BJ (cell line): Measurements from ENCODE around the gene SPATA24. TPM values are rescaled to one million over a fixed set of nuclear protein-coding genes. Genes with fewer than 3 reads are reported as not detected.
"Not testable (repeated sequence)": the region's sequence is repeated elsewhere in the genome, so short reads cannot be mapped to it uniquely, and the experiment has no call there.

Source experiments
- CTCF ChIA-PET: fragments of 350-600 bp; formaldehyde crosslinking; extraction: SDS; loops from one replicate; lab custom pipeline; 2021; ENCODE audit warnings: antibody characterized with exemption, inconsistent platforms; lab: Yijun Ruan, JAX
- POLR2A ChIA-PET: fragments of 300-600 bp; sonication (Branson Sonifier 250); formaldehyde crosslinking; extraction: SDS; loops from one replicate; lab custom pipeline; 2021; ENCODE audit warnings: antibody characterized with exemption; lab: Charles Lee
- DNase-seq: peaks from one replicate; pipeline ENCODE4 v3.0.0-alpha.2; 2011; ENCODE audit warnings: low read depth
- H3K27me3 ChIP-seq: 2 replicates; pipeline ENCODE4 v1.6.0; 2011; ENCODE audit warnings: low read length; ENCODE audit not compliant: control insufficient read depth, insufficient read depth
- H3K36me3 ChIP-seq: 2 replicates; pipeline ENCODE4 v1.5.1; 2011; ENCODE audit warnings: low read length; ENCODE audit not compliant: control insufficient read depth, insufficient read depth
- H3K4me3 ChIP-seq: 2 replicates; pipeline ENCODE4 v1.5.1; 2011; ENCODE audit warnings: low read depth, mild to moderate bottlenecking, control low read depth, low read length
- CTCF ChIP-seq: IDR thresholded peaks from 2 replicates; pipeline ENCODE4 v1.5.1; 2011; ENCODE audit warnings: low read depth, mild to moderate bottlenecking, control low read depth, inconsistent platforms, low read length, moderate library complexity; ENCODE audit not compliant: insufficient read depth
- polyA plus RNA-seq: library from polyadenylated mRNA; depleted of rRNA; stranded (reverse); fragments of >200 nt; gene quantifications from 2 replicates; pipeline ENCODE4 v1.2.3, GENCODE V29; 2011

Gene SPATA24
- polyA plus RNA-seq, 1 experiment: 3.4 TPM

DNA sequence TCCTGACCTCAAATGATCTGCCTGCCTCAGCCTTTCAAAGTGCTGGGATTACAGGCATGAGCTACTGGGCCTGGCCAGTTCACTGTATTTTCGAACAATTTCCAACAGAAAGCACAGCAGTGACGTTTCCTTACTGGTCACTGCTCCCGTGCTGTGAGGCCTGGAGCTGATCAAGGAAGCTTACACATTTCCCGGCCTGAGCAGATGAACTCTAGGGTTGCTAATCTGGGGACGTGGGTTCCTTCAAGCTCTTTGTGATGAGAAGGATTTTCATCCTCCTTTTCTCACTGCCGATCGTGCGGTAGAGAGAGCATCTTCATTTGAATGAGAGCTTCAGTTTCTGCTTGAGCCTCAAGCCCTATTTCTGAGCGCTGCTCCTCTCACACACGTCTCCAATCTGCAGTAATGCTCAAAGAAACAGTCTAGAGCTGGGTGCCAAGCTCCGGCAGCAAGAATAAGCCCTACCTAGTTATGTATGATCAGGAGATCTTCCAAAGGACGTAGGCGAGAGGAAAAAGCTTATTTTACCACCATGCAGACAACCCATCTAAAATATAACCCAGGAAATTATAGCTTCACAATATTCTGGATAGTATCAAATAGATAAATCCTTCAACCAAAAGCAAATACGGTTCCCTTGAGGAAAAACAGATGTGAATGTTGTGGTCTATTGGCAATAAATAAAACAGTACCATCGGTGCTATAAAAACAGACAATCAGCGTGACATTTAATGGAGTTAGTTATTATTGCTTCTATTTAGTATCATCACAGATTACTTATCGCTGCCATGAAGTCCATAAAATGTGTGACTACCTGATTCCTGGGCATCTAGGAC lies 7.3 kb upstream of the SPATA24 start:
- H3K4me3 ChIP-seq: no peak overlapping the region
- no peak for TF ChIP-seq CTCF
- no peaks in the 10 kb centered on the region for H3K27me3 ChIP-seq
- 0 out of 2 replicates have a peak, but pooled peaks cover 1% of the 10 kb centered on the region for H3K36me3 ChIP-seq
- ChIA-PET POLR2A (no interaction called here), CTCF (interaction anchor here (0.6 to 3.7 kb wide), 6 partner anchors 9 to 302 kb away, joined by 3 to 19 read pairs (median 6); no protein-coding TSS in a partner anchor)
- DNase-seq: no peak

DNA sequence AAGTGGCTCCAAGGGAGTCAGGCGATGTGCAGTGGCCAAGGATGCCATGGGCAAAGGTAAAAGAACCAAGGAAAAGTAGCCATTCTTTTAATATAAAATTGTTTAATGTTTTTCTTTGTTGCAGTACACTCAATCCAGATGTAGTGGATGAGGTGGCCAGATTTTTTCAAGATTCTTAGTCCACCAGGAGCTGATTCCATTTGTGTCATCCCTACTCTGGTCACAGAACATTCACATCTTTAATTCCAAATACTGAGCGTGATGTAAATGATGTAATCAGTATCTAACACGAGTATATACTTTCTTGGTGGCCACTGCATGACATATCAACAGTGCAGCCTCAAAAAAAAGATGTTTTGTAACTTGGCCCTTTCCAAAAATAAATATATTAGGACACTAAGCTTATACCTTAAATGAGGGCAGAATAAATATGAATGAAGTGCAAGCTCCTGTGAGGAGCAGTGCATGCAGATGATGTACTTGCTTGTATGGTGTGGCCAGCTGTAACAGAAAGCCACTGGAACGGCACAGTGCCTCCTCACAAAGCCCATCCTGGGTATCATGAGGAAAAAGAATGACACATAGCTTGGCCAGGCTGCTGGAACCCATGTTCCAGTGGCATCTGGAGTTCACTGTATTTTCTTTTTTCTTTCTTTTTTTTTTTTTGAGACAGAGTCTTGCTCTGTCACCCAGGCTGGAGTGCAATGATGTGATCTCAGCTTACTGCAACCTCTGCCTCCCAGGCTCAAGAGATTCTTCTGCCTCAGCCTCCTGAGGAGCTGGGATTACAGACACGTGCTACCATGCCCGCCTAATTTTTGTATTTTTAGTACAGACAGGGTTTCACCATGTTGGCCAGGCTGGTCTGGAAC lies 6.5 kb upstream of the SPATA24 start:
- DNase-seq: no peak
- Histone ChIP-seq H3K36me3 (0 out of 2 replicates have a peak, but pooled peaks cover 1% of the 10 kb centered on the region), H3K27me3 (no peaks in the 10 kb centered on the region), H3K4me3 (no peak overlapping the region)
- CTCF ChIA-PET: interaction anchor here (0.6 to 3.7 kb wide), 5 partner anchors 10 to 109 kb away, joined by 3 to 19 read pairs (median 7); no protein-coding TSS in a partner anchor
- POLR2A ChIA-PET: no interaction called here
- TF ChIP-seq CTCF: no peak

DNA sequence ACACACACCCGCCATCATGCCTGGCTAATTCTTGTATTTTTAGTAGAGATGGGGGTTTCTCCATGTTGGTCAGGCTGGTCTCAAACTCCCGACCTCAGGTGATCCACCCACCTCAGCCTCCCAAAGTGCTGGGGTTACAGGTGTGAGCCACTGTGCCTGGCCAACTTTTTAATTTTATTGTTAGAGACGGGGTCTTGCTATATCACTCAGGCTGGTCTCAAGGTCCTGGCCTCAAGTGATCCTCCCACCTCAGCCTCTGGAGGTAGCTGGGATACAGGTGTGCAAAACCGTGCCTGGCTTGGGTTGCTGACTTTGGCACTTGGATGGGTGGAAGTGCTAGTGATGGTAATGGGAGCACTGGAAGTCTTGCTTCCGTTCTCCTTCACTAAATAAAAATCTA lies 5.2 kb upstream of the SPATA24 start:
- DNase-seq, H3K4me3 ChIP-seq, H3K27me3 ChIP-seq, POLR2A ChIA-PET, H3K36me3 ChIP-seq: not testable (repeated sequence)
- CTCF ChIA-PET: interaction anchor here (1.0 to 3.7 kb wide), 3 partner anchors 9 to 13 kb away, joined by 3 to 19 read pairs (median 7); no protein-coding TSS in a partner anchor

- H3K27me3 ChIP-seq: no peaks in the 10 kb centered on the region
- CTCF ChIA-PET: interaction anchor here (1.0 kb wide), 1 partner anchor 10 kb away, joined by 3 read pairs; no protein-coding TSS in a partner anchor
- POLR2A ChIA-PET: no interaction called here
- no peak overlapping the region for H3K4me3 ChIP-seq
- no peak for TF ChIP-seq CTCF
- DNase-seq: no peak
- H3K36me3 ChIP-seq: no peaks in the 10 kb centered on the region
Observed at GRCh38 chr5:139408191-139408590, 4.3 kb upstream of the SPATA24 start.

DNA sequence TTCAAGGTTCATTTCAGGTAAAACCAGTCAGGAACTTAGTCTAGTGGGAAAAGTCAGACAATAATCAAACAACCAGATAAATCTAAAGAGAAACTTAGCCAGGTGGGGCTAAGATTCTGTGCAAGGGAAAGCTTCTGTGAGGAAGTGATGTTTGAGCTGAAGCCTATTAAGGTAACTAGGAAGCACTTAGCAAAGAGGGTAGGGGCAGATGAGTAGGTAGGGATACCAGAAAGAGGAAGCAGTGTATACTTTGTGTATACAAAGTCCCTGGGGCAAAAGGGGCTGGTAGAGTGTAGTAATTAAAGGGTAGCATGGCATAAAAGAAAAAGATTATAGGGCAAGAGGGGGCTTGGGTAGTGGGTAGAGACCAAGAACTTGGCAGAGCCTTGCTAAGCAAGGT lies 3.6 kb upstream of the SPATA24 start:
- ChIA-PET CTCF (interaction anchor here (1.2 to 1.4 kb wide), 2 partner anchors 10 to 110 kb away, joined by 3 to 4 read pairs; no protein-coding TSS in a partner anchor), POLR2A (no interaction called here)
- no peak for DNase-seq
- no peak for TF ChIP-seq CTCF
- Histone ChIP-seq H3K27me3 (no peaks in the 10 kb centered on the region), H3K36me3 (no peaks in the 10 kb centered on the region), H3K4me3 (no peak overlapping the region)
